T-helper 1 cell treated with Interleukin-12 subunit alpha and Interleukin-12 subunit beta and Interleukin-4 antibody, amounts not matched to agents 30 μg/mL and 1 μg/mL, for 36 hours (primary cell): ENCODE measurements around the gene ADAMTS14.
A peak's percentile ranks its signal among the peaks of the same experiment; 100 is the strongest.

ENCODE experiments used
- H3K27ac Mint-ChIP-seq: one replicate; pipeline ENCODE4 v1.8.0; 2021; ENCODE audit warnings: mild to moderate bottlenecking, mixed read lengths
- H3K27me3 Mint-ChIP-seq: one replicate; pipeline ENCODE4 v1.8.0; 2021; ENCODE audit warnings: low read depth, mixed read lengths
- H3K36me3 Mint-ChIP-seq: one replicate; pipeline ENCODE4 v1.8.0; 2021; ENCODE audit warnings: low read depth, mixed read lengths
- H3K4me1 Mint-ChIP-seq: one replicate; pipeline ENCODE4 v1.8.0; 2021; ENCODE audit warnings: low read depth, mixed read lengths
- H3K4me3 Mint-ChIP-seq: one replicate; pipeline ENCODE4 v1.8.0; 2021; ENCODE audit warnings: mild to moderate bottlenecking, moderate library complexity, mixed read lengths
- H3K9me3 Mint-ChIP-seq: one replicate; pipeline ENCODE4 v1.8.0; 2021; ENCODE audit warnings: mixed read lengths

Gene ADAMTS14

DNA sequence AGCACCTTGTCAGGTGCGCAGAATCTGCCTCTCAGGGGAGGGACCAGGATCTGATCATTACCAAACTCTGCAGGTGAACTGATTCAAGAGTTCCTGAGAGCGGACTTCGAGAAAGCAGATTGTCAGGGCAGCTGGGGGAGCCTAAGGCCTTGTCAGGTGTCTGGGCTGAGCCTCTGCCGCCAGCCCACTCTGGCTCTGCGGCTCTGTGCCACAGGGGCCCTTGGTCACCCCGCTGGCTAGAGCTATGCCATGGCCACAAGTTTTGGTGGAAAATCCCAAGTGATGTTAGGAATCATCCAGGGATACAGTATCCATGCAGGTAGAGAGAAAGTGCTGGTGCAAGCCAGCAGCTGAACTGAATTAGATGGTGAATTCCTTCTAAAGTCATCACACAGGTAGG, 4.2 kb downstream of the ADAMTS14 start:
- no peak overlapping the region for H3K4me3 Mint-ChIP-seq
- no peaks in the 10 kb centered on the region for H3K9me3 Mint-ChIP-seq
- H3K27me3 Mint-ChIP-seq = peaks cover 32% of the 10 kb centered on the region
- H3K4me1 Mint-ChIP-seq = peaks cover 8% of the 10 kb centered on the region
- H3K27ac Mint-ChIP-seq = no peak overlapping the region
- no peaks in the 10 kb centered on the region for H3K36me3 Mint-ChIP-seq

GRCh38 chr10:70677016-70677415, 4.7 kb downstream of the ADAMTS14 start:
- Mint-ChIP-seq H3K36me3 (no peaks in the 10 kb centered on the region), H3K4me1 (peaks cover 10% of the 10 kb centered on the region), H3K4me3 (no peak overlapping the region), H3K27ac (no peak overlapping the region), H3K27me3 (peaks cover 27% of the 10 kb centered on the region), H3K9me3 (no peaks in the 10 kb centered on the region)

DNA sequence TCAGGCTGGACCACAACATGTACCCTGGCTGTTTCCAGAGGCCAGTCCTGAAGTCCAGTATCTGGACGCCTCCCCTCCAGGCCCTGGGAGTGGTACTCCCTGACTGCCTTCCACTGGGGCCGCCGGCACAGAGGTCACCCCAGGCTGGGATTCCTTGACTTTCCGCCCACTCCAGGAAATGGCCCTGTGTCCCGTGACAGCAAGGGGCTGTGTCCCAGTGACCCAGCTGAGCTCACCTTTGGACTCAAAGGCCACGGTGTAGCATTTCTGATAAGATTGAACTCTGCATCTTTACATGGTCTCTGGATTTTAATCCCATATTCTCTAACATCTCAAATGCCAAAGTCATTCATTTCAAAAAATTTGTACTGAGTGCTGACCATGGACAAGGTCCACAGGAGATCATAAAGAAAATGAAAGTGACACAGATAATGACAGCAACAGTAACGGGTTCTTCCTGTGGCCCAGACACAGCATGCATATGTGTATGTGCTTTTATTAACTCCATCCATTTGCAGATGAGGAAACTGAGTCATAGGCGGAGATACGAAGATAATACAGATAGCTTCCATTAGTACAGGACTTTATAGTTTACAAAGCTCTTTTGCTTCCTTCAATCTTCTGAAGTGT, 5.4 kb downstream of the ADAMTS14 start:
- H3K4me1 Mint-ChIP-seq = peaks cover 11% of the 10 kb centered on the region
- no peak overlapping the region for H3K4me3 Mint-ChIP-seq
- no peaks in the 10 kb centered on the region for H3K36me3 Mint-ChIP-seq
- no peaks in the 10 kb centered on the region for H3K9me3 Mint-ChIP-seq
- peaks cover 26% of the 10 kb centered on the region for H3K27me3 Mint-ChIP-seq
- no peak overlapping the region for H3K27ac Mint-ChIP-seq

- H3K27ac Mint-ChIP-seq = no peak overlapping the region
- H3K9me3 Mint-ChIP-seq = no peaks in the 10 kb centered on the region
- H3K4me3 Mint-ChIP-seq = no peak overlapping the region
- H3K36me3 Mint-ChIP-seq = no peaks in the 10 kb centered on the region
- H3K4me1 Mint-ChIP-seq = peaks cover 9% of the 10 kb centered on the region
- H3K27me3 Mint-ChIP-seq = peaks cover 21% of the 10 kb centered on the region
Measured at GRCh38 chr10:70678250-70678635, 5.9 kb downstream of the ADAMTS14 start.

DNA sequence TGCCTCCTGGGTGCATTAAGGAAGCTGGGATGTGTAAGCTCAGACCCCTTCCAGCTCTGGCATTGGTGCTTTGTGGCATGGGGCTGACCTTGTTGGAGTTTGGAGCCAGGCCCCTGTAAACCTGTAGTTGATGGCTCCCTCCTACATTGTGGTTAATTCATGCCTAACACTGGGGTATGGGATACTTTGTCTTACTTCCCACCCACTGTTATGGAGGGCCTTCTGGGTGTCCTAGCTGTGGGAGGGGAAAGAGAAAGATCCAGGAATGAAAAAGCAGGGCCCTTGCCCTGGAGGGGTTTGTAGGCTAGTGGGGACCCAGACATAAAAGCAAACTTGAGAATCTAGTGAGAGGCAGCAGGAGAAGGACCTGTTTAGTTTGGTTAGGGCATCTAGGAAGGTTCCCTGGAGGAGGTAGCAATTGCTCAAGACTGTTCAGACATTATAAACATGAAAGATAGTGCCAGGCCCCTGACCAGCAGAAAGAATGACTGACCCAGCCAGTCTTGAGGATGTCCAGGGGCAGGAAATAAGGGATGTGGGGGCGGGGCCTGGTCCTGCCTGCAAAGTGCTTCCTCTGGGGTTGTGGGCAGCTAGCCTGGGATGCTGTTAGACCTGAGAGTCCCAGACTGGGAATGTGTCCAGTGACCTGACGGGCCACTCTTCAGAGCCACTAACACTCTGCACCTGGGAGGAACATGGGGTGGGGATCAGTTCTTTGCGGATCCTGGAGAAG, 6.6 kb downstream of the ADAMTS14 start:
- peaks cover 9% of the 10 kb centered on the region for H3K4me1 Mint-ChIP-seq
- H3K27me3 Mint-ChIP-seq = peaks cover 16% of the 10 kb centered on the region
- no peak overlapping the region for H3K27ac Mint-ChIP-seq
- no peaks in the 10 kb centered on the region for H3K9me3 Mint-ChIP-seq
- H3K4me3 Mint-ChIP-seq = no peak overlapping the region
- no peaks in the 10 kb centered on the region for H3K36me3 Mint-ChIP-seq

GRCh38 chr10:70679498-70679897, 7.2 kb downstream of the ADAMTS14 start:
- Mint-ChIP-seq H3K36me3 (no peaks in the 10 kb centered on the region), H3K4me3 (no peak overlapping the region), H3K4me1 (peaks cover 9% of the 10 kb centered on the region), H3K27me3 (peaks cover 11% of the 10 kb centered on the region), H3K9me3 (no peaks in the 10 kb centered on the region), H3K27ac (no peak overlapping the region)

DNA sequence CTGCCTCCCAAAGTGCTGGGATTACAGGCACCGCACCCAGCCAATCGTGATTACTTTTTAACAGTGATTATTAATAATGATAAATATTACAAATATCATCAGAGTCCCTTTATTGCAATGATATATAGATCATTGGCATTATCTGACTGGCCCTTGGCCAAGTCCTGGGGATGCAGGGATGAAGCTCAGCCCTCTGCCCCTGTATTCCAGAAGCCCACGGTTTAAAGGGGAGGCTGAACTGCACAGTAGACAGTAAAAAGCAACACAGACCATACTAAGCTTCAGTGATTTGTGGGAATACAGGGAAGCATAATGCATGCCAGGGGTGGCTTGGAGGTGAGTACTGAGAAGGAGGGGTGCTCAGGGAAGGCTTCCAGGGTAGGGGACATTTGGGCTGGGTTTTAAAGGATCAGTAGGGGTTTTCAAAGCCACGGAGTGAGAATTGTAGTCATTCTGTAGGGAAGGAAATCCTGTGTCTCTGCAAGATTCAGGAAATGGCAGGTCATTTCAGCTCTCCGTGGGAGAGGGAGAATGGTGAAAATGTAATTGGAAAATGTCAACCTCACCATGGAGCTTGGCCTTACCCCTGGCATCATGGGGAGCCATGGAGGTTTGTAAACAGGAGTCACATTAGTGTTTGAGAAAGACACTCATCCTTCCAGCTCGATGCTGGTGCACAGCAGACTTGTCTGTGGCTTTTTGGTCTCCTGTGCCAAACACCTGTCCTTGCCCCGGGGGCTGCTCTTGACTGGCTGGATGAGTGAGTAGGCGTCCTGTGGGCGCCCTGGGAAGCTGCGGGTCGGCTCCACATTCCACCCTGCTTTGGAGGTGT, 8.8 kb downstream of the ADAMTS14 start:
- Mint-ChIP-seq H3K27ac (no peak overlapping the region), H3K36me3 (no peaks in the 10 kb centered on the region), H3K4me3 (no peak overlapping the region), H3K9me3 (no peaks in the 10 kb centered on the region), H3K27me3 (no peaks in the 10 kb centered on the region), H3K4me1 (peaks cover 9% of the 10 kb centered on the region)

DNA sequence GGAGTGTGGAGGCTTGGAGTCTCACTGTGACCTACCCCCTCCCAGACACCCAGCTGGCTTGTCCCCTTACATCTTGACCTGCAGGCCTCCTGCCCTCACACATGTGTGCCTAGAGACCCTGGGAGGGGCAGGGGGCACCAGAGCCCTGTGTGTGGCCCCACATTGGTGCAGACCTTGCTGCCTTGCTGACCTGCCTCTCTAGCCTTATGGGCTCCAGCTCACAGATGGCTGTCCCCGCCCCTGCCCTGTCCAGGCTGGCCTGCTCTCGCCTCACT, 9.4 kb downstream of the ADAMTS14 start:
- Mint-ChIP-seq H3K4me1 (peaks cover 9% of the 10 kb centered on the region), H3K4me3 (no peak overlapping the region), H3K27ac (peak overlapping the region; percentile 4), H3K36me3 (no peaks in the 10 kb centered on the region), H3K27me3 (no peaks in the 10 kb centered on the region), H3K9me3 (no peaks in the 10 kb centered on the region)

DNA sequence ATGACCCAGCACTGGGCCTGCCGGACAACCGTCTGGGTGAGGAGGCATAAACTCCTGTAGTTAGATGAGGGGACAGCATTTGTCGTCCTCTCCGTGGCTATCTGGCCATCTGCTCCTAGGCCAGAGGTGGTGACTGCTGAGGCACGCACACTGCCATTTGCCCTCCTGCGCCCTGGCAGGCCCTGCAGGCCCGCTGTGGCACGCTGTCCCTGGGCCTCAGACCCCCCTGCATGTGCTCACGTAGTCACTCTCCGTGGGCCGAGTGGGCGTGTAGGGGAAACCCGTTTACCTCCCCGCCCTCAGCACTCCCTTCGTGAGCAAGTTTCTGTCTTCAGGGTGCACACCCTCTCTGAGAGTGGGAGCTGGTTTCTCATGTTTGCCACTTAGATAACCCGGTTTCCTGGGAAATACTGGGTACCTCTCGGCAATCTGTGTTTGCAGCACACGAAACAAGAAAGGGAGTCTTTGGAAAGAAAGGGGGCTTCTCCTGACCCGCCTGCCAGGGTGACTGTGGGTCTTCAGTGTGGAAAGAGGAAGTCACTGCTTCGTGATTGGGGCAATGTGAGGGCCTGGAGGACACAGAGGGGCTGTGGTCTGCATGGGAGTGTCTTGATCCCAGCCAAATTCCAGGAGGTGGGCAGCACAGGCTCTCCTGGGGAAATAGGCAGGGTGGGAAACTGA, 10.8 kb downstream of the ADAMTS14 start:
- Mint-ChIP-seq H3K36me3 (no peaks in the 10 kb centered on the region), H3K4me1 (peaks cover 4% of the 10 kb centered on the region), H3K27ac (no peak overlapping the region)

DNA sequence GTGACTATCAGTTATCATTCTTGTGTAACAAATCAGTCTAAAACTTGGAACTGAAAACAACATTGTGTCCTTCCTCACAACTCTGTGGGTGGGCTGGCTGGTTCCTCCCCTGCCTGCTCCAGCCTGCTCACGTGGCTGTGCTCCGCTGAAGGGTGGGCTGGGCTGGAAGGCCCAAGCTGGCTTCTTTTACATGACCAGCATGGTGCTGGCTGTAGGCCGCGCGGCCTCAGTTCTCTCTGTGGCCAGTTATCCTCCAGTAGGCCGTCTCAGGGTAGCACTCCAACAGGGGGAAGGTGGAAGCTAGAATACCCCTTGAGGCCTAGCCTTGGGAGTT, 11.3 kb downstream of the ADAMTS14 start:
- H3K4me1 Mint-ChIP-seq = peaks cover 3% of the 10 kb centered on the region
- H3K27ac Mint-ChIP-seq = no peak overlapping the region
- no peaks in the 10 kb centered on the region for H3K36me3 Mint-ChIP-seq
- no peaks in the 10 kb centered on the region for H3K9me3 Mint-ChIP-seq
- H3K4me3 Mint-ChIP-seq = no peak overlapping the region
- no peaks in the 10 kb centered on the region for H3K27me3 Mint-ChIP-seq

More for the DNA sequence above, 10.8 kb downstream of the ADAMTS14 start:
- H3K4me3 Mint-ChIP-seq = no peak overlapping the region
- no peaks in the 10 kb centered on the region for H3K27me3 Mint-ChIP-seq
- no peaks in the 10 kb centered on the region for H3K9me3 Mint-ChIP-seq

- Mint-ChIP-seq H3K4me1 (peaks cover 3% of the 10 kb centered on the region), H3K9me3 (no peaks in the 10 kb centered on the region), H3K36me3 (no peaks in the 10 kb centered on the region), H3K27me3 (no peaks in the 10 kb centered on the region), H3K4me3 (no peak overlapping the region), H3K27ac (no peak overlapping the region)
Measured at GRCh38 chr10:70683940-70684339, 11.6 kb downstream of the ADAMTS14 start.

- no peaks in the 10 kb centered on the region for H3K36me3 Mint-ChIP-seq
- no peak overlapping the region for H3K4me3 Mint-ChIP-seq
- H3K4me1 Mint-ChIP-seq = peaks cover 3% of the 10 kb centered on the region
- no peaks in the 10 kb centered on the region for H3K9me3 Mint-ChIP-seq
- H3K27me3 Mint-ChIP-seq = no peaks in the 10 kb centered on the region
- H3K27ac Mint-ChIP-seq = no peak overlapping the region
Measured at GRCh38 chr10:70684374-70684773, 12.1 kb downstream of the ADAMTS14 start.

- Mint-ChIP-seq H3K4me1 (peaks cover 3% of the 10 kb centered on the region), H3K4me3 (no peak overlapping the region), H3K9me3 (no peaks in the 10 kb centered on the region), H3K27me3 (no peaks in the 10 kb centered on the region), H3K27ac (no peak overlapping the region), H3K36me3 (no peaks in the 10 kb centered on the region)
Measured at GRCh38 chr10:70684839-70685454, 12.6 kb downstream of the ADAMTS14 start.

GRCh38 chr10:70685455-70685911, 13.2 kb downstream of the ADAMTS14 start:
- Mint-ChIP-seq H3K9me3 (no peaks in the 10 kb centered on the region), H3K27me3 (no peaks in the 10 kb centered on the region), H3K4me3 (no peak overlapping the region), H3K27ac (no peak overlapping the region), H3K4me1 (peaks cover 3% of the 10 kb centered on the region), H3K36me3 (no peaks in the 10 kb centered on the region)
